Bronchial smooth muscle cell (primary cell): ENCODE measurements around the gene DYNLT3. TPM values are rescaled to one million over a fixed set of nuclear protein-coding genes. Genes with fewer than 3 reads are reported as not detected.

Source experiments
- total RNA-seq: library from RNA; depleted of rRNA; stranded (reverse); fragments of >200 nt; gene quantifications from 2 replicates; pipeline ENCODE4 v1.2.1, GENCODE V29; 2014

DYNLT3 gene
- total RNA-seq = 40.2 and 45.9 TPM in 2 replicates

GRCh38 chrX:37846934-37847732, at the start of gene DYNLT3:
Gene DYNLT3 (minus strand): TSS chrX:37847571. CDS start chrX:37847510, 61 bp downstream.

Other genes with a start within 250 kb of the DYNLT3 start
- gene XK, start 161.8 kb downstream of the DYNLT3 start, total RNA-seq = under 0.01 TPM in 1 of 2 replicates, not detected in the other
- not detected in 2 replicates for gene CYBB, start 67.5 kb downstream of the DYNLT3 start, total RNA-seq
- gene SYTL5, start 159.0 kb upstream of the DYNLT3 start, total RNA-seq = 0.60 and 1.6 TPM in 2 replicates